Astrocyte of the spinal cord (primary cell): ENCODE measurements around the gene ZFP28.

ENCODE experiments used
- DNase-seq: peaks from one replicate; pipeline ENCODE4 v3.0.0; 2011; ENCODE audit warnings: low read depth, low spot score
- H3K4me3 ChIP-seq: 2 replicates; pipeline ENCODE4 v1.5.1; 2011; ENCODE audit warnings: low read depth, mild to moderate bottlenecking, low read length, moderate library complexity
- CTCF ChIP-seq: IDR thresholded peaks from 2 replicates; pipeline ENCODE4 v1.5.1; 2012; ENCODE audit warnings: low read depth, mild to moderate bottlenecking, low read length, inconsistent platforms
- in situ Hi-C: cut with HindIII; loops from 2 replicates; pipeline ENCODE4 v1.10.0; 2017; ENCODE audit warnings: low sequenced_read_pairs

The ZFP28 gene

GRCh38 chr19:56538761-56539263 is at the start of gene ZFP28:
TSS of gene ZFP28 (plus strand) at chr19:56538948. CDS start at chr19:56539019, 71 bp downstream.
- peak within 1 kb of the TSS; percentile 68 for H3K4me3 ChIP-seq
- in situ Hi-C loops: no loop called here
- no peak for TF ChIP-seq CTCF
- no peak for DNase-seq

- no peak overlapping the region for H3K4me3 ChIP-seq
- TF ChIP-seq CTCF: no peak
- DNase-seq: no peak
- in situ Hi-C loops: no loop called here
Observed at GRCh38 chr19:56491399-56491798, 47.3 kb upstream of the ZFP28 start.

- no peak overlapping the region for H3K4me3 ChIP-seq
- no peak for TF ChIP-seq CTCF
- DNase-seq: peak; percentile 17
- in situ Hi-C loops: no loop called here
Observed at GRCh38 chr19:56504581-56504980, 34.2 kb upstream of the ZFP28 start.

GRCh38 chr19:56507446-56508289 is 31.1 kb upstream of the ZFP28 start, which contains the start of gene ZNF471:
TSS of gene ZNF471 (plus strand) at chr19:56507855. CDS start at chr19:56511572, 3,717 bp downstream.
- in situ Hi-C loops: no loop called here
- peak within 1 kb of the TSS; percentile 62 for H3K4me3 ChIP-seq
- DNase-seq: peak; percentile 99
- TF ChIP-seq CTCF: no peak

GRCh38 chr19:56508290-56508778 is 30.4 kb upstream of the ZFP28 start:
- DNase-seq: no peak
- in situ Hi-C loops: no loop called here
- H3K4me3 ChIP-seq: peak overlapping the region; percentile 62
- TF ChIP-seq CTCF: no peak

GRCh38 chr19:56525214-56525860 is 13.4 kb upstream of the ZFP28 start:
- TF ChIP-seq CTCF: no peak
- H3K4me3 ChIP-seq: no peak overlapping the region
- in situ Hi-C loops: no loop called here
- DNase-seq: no peak
